ENCODE data around the gene ARL6IP1. TPM values are rescaled to one million over a fixed set of nuclear protein-coding genes. Genes with fewer than 3 reads are reported as not detected.
"Not testable (repeated sequence)": the region's sequence is repeated elsewhere in the genome, so short reads cannot be mapped to it uniquely, and the experiment has no call there.

The ARL6IP1 gene
- total RNA-seq, 1 donor from 2014 or later: 129 TPM

DNA sequence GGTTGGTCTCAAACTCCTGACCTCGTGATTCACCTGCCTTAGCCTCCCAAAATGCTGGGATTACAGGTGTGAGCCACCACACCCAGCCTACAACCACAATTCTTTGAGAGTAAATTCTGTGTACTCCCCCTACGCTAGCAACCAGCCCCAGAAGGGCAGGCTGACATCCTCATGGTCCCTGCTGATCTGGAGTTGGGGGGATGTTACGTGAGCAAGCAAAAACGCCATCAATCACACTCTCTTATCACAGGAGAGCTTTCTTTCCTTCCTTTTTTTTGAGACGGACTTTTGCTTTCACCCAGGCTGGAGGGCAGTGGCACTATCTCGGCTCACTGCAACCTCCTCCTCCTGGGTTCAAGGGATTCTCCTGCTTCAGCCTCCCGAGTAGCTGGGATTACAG lies 29.2 kb downstream of the ARL6IP1 start:
- H3K27ac ChIP-seq (ENCODE audit: low read depth, low read length); H3K4me3 ChIP-seq (ENCODE audit: low read length in 3 of 3); H3K36me3 ChIP-seq (ENCODE audit: control insufficient read depth in 3 of 3, insufficient read depth in 3 of 3, low read length in 3 of 3); H3K27me3 ChIP-seq (ENCODE audit: control insufficient read depth in 3 of 3, insufficient read depth in 3 of 3, low read length in 3 of 3); H3K9ac ChIP-seq (ENCODE audit: low read depth in 1 of 3, low read length in 3 of 3); H3K9me3 ChIP-seq (ENCODE audit: control insufficient read depth in 3 of 3, low read length in 3 of 3); H3K4me1 ChIP-seq (ENCODE audit: control insufficient read depth in 3 of 3, insufficient read depth in 3 of 3, low read length in 3 of 3): not testable (repeated sequence)

DNA sequence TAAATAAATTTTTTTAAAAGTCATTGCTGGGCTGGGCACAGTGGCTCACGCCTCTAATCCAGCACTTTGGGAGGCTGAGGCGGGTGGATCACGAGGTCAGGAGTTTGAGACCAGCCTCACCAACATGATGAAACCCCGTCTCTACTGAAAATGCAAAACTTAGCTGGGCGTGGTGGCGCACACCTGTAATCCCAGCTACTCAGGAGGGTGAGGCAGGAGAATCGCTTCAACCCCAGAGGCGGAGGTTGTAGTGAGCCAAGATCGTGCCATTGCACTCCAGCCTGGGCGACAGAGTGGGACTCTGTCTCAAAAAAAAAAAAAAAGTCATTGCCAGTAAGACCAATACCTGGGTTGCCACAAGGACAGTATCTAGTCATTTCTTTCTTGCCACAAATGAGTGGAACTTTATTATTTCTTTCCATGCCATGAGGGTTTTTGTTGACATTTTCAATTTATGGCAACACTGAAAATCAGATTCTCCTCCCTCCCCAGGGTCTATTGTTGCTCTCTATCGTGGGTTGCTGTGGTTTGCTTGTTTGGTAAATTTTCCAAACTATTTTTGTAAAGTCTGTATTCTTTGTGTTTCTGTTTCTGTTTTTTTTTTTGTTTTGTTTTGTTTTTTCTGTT lies 30.9 kb downstream of the ARL6IP1 start:
- not testable (repeated sequence) for H3K9me3 ChIP-seq (ENCODE audit: control insufficient read depth in 3 of 3, low read length in 3 of 3); H3K36me3 ChIP-seq (ENCODE audit: control insufficient read depth in 3 of 3, insufficient read depth in 3 of 3, low read length in 3 of 3); H3K27me3 ChIP-seq (ENCODE audit: control insufficient read depth in 3 of 3, insufficient read depth in 3 of 3, low read length in 3 of 3); H3K4me3 ChIP-seq (ENCODE audit: low read length in 3 of 3); H3K27ac ChIP-seq (ENCODE audit: low read depth, low read length); H3K9ac ChIP-seq (ENCODE audit: low read depth in 1 of 3, low read length in 3 of 3); H3K4me1 ChIP-seq (ENCODE audit: control insufficient read depth in 3 of 3, insufficient read depth in 3 of 3, low read length in 3 of 3)

DNA sequence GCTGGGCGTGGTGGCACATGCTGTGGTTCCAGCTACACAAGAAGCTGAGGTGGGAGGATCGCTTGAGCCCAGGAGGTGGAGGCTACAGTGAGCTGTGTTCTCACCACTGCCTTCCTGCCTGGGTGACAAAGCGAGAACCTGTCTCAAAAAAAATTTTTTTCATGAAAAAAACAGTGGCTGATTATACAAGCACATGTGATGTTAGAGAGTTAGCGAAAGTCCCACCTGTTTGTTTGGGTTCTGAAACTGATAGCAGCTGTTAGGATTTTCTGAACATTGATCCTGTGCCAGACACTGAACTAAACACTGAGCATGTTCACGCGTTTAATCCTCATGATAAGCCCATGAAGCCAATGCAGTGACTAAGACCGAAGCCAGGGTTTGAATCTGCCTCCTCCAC lies 34.1 kb downstream of the ARL6IP1 start:
- H3K9ac ChIP-seq (ENCODE audit: low read depth in 1 of 3, low read length in 3 of 3); H3K27ac ChIP-seq (ENCODE audit: low read depth, low read length); H3K9me3 ChIP-seq (ENCODE audit: control insufficient read depth in 3 of 3, low read length in 3 of 3); H3K4me1 ChIP-seq (ENCODE audit: control insufficient read depth in 3 of 3, insufficient read depth in 3 of 3, low read length in 3 of 3); H3K36me3 ChIP-seq (ENCODE audit: control insufficient read depth in 3 of 3, insufficient read depth in 3 of 3, low read length in 3 of 3); H3K4me3 ChIP-seq (ENCODE audit: low read length in 3 of 3); H3K27me3 ChIP-seq (ENCODE audit: control insufficient read depth in 3 of 3, insufficient read depth in 3 of 3, low read length in 3 of 3): not testable (repeated sequence)

DNA sequence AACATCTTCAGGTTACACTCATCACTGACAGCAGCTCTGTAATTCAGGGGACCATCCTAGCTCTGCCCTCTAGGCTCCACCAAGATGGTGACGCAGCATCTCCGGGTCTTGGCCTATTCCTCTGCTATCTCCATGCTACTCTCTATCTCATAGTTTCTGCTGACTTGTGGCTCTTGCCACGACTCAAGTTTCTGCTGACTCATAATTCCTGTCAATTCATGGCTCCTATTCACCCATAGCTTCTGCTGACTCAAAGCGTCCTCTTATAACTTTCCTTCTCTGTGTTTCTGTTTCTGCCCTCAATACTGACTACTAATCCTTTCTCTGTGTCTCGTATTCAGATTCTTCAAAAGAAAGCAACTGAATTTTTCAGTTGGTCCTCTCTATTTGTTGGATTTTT lies 38.6 kb downstream of the ARL6IP1 start:
- not testable (repeated sequence) for H3K36me3 ChIP-seq (ENCODE audit: control insufficient read depth in 3 of 3, insufficient read depth in 3 of 3, low read length in 3 of 3); H3K4me3 ChIP-seq (ENCODE audit: low read length in 3 of 3); H3K27me3 ChIP-seq (ENCODE audit: control insufficient read depth in 3 of 3, insufficient read depth in 3 of 3, low read length in 3 of 3); H3K27ac ChIP-seq (ENCODE audit: low read depth, low read length); H3K4me1 ChIP-seq (ENCODE audit: control insufficient read depth in 3 of 3, insufficient read depth in 3 of 3, low read length in 3 of 3); H3K9ac ChIP-seq (ENCODE audit: low read depth in 1 of 3, low read length in 3 of 3); H3K9me3 ChIP-seq (ENCODE audit: control insufficient read depth in 3 of 3, low read length in 3 of 3)

DNA sequence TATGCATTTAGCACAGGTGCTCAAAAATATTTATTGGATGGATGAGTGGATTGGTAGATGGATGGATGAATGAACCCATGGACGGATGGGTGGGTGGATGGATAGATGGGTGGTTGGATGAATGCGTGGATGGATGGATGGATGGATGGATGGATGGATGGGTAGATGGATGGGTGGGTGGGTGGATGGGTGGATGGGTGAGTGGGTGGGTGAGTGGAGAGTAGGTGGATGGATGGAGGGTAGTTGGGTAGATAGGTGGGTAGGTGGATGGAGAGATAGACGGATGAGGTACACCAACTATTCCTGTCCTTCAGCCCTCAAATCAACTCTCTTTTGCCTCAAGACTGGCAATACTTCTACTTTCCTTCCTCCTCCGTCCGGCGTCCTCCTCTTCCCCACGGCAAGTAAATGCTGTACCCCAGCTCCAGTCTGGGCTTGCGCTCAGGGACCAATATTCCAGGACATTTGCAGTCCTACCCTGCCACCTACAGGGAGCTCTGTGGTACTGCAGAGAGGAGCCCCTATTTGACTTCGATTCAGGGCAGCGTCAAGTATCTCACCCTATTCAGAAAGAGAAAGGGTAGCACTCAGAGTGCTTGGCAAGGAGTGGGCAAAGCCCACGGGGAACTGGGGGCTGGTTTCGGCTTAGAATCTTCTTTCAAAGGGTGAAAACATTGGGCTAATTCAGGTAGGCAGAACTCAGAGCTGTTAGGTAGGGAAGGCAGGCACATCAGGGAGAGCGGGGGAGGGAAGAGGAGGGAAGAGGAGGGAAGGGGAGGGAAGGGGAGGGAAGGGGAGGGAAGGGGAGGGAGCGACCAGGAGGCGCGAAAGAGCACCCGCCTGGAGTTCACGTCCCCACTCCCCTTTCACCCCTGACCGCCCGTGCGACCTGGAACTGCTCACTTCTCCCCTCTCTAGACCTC lies 41.5 kb downstream of the ARL6IP1 start:
- H3K9ac ChIP-seq (ENCODE audit: low read depth in 1 of 3, low read length in 3 of 3); H3K9me3 ChIP-seq (ENCODE audit: control insufficient read depth in 3 of 3, low read length in 3 of 3); H3K27me3 ChIP-seq (ENCODE audit: control insufficient read depth in 3 of 3, insufficient read depth in 3 of 3, low read length in 3 of 3); H3K36me3 ChIP-seq (ENCODE audit: control insufficient read depth in 3 of 3, insufficient read depth in 3 of 3, low read length in 3 of 3); H3K27ac ChIP-seq (ENCODE audit: low read depth, low read length); H3K4me1 ChIP-seq (ENCODE audit: control insufficient read depth in 3 of 3, insufficient read depth in 3 of 3, low read length in 3 of 3); H3K4me3 ChIP-seq (ENCODE audit: low read length in 3 of 3): not testable (repeated sequence)

DNA sequence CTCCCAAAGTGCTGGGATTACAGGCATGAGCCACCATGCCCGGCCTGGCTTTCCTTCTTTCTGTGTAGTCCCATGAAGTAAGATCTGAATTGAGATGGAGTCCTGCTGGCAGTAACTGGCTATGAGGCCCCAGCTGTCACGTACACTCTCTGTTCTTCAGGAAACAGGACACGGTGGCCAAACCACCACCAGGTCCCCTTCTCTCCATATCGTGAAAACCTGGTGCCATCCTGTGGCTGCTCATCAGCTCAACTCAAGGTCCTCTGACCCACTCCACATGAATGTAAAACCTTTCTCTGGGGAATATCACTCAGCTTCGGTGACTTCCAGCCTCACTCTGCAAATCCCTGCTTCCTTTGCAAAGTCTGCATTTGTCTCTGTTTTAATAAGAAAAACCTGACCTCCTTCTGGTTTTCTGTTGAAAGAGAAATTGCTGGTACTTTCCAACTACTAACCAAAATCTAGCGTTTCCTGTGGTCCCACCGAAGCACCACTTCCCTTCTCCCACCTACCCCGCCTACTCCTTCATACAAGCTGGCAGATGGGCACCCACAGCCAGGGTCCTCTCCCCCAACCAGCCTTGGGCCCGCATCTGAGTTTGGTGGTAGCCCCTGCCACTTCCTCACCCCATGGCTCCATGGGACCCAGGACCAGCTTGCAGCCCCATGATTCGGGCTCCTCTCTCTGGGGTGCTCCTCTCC lies 43.2 kb downstream of the ARL6IP1 start:
- H3K36me3 ChIP-seq (ENCODE audit: control insufficient read depth in 3 of 3, insufficient read depth in 3 of 3, low read length in 3 of 3); H3K4me1 ChIP-seq (ENCODE audit: control insufficient read depth in 3 of 3, insufficient read depth in 3 of 3, low read length in 3 of 3); H3K9ac ChIP-seq (ENCODE audit: low read depth in 1 of 3, low read length in 3 of 3); H3K4me3 ChIP-seq (ENCODE audit: low read length in 3 of 3); H3K9me3 ChIP-seq (ENCODE audit: control insufficient read depth in 3 of 3, low read length in 3 of 3); H3K27ac ChIP-seq (ENCODE audit: low read depth, low read length); H3K27me3 ChIP-seq (ENCODE audit: control insufficient read depth in 3 of 3, insufficient read depth in 3 of 3, low read length in 3 of 3): not testable (repeated sequence)

DNA sequence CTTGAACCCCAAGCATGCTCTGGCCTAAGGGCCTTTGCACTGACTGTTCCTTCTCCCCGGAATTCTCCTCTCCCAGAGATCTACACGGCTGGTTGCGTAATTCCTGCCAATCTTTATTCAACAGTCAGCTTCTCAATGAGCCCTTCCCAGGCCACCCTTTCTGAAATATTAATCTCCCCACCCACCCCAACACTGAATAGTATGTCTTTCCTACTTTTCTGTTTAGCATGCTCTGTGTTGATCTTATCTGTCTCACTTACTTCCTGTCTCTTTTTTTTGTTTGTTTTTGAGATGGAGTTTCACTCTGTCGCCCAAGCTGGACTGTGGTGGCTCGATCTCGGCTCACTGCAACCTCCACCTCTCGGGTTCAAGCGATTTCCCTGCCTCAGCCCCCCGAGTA lies 44.7 kb downstream of the ARL6IP1 start:
- not testable (repeated sequence) for H3K4me1 ChIP-seq (ENCODE audit: control insufficient read depth in 3 of 3, insufficient read depth in 3 of 3, low read length in 3 of 3); H3K9ac ChIP-seq (ENCODE audit: low read depth in 1 of 3, low read length in 3 of 3); H3K27me3 ChIP-seq (ENCODE audit: control insufficient read depth in 3 of 3, insufficient read depth in 3 of 3, low read length in 3 of 3); H3K36me3 ChIP-seq (ENCODE audit: control insufficient read depth in 3 of 3, insufficient read depth in 3 of 3, low read length in 3 of 3); H3K9me3 ChIP-seq (ENCODE audit: control insufficient read depth in 3 of 3, low read length in 3 of 3); H3K4me3 ChIP-seq (ENCODE audit: low read length in 3 of 3); H3K27ac ChIP-seq (ENCODE audit: low read depth, low read length)

DNA sequence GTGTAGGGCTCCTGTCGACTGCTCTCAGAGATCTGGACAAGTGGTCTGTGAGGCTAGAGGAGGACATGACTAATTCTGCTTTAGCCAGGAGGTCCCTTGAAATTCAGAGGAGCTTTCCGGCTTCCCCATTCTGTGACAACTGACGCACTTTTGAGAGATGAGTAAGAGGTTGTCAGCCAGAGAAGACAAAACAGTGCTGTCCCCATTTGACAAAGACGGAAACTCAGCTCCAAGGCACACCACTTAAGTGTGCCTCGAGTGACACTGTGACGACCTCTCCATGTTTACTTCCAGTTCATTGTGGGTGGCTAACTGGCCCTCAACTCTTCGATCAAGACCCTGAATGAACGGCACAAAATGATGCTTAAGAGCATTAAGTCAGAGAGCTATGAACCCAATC lies 58.5 kb downstream of the ARL6IP1 start:
- not testable (repeated sequence) for H3K9me3 ChIP-seq (ENCODE audit: control insufficient read depth in 3 of 3, low read length in 3 of 3); H3K9ac ChIP-seq (ENCODE audit: low read depth in 1 of 3, low read length in 3 of 3); H3K4me1 ChIP-seq (ENCODE audit: control insufficient read depth in 3 of 3, insufficient read depth in 3 of 3, low read length in 3 of 3); H3K27me3 ChIP-seq (ENCODE audit: control insufficient read depth in 3 of 3, insufficient read depth in 3 of 3, low read length in 3 of 3); H3K36me3 ChIP-seq (ENCODE audit: control insufficient read depth in 3 of 3, insufficient read depth in 3 of 3, low read length in 3 of 3); H3K27ac ChIP-seq (ENCODE audit: low read depth, low read length); H3K4me3 ChIP-seq (ENCODE audit: low read length in 3 of 3)

Measured in skeletal muscle tissue (tissue), 4 donors.